HEK293T (cell line): Measurements from ENCODE around the gene GSTP1.

Experiments
- ARNT ChIP-seq: fragments of 450-650 bp; IDR thresholded peaks from 2 replicates; pipeline ENCODE4 v1.6.1; 2017; ENCODE audit warnings: mild to moderate bottlenecking
- BHLHE40 ChIP-seq: fragments of 450-650 bp; IDR thresholded peaks from 2 replicates; pipeline ENCODE4 v1.6.1; 2016; ENCODE audit warnings: mild to moderate bottlenecking, moderate library complexity, borderline replicate concordance
- CTBP1 ChIP-seq: fragments of 450-650 bp; IDR thresholded peaks from 2 replicates; pipeline ENCODE4 v1.6.1; 2016; ENCODE audit warnings: borderline replicate concordance
- ELF4 ChIP-seq: fragments of 450-650 bp; IDR thresholded peaks from 2 replicates; pipeline ENCODE4 v1.6.1; 2017; ENCODE audit warnings: antibody characterized with exemption
- FOXA1 ChIP-seq: fragments of 450-650 bp; IDR thresholded peaks from 2 replicates; pipeline ENCODE4 v1.6.1; 2016; ENCODE audit warnings: mild to moderate bottlenecking
- FOXK2 ChIP-seq: fragments of 450-650 bp; IDR thresholded peaks from 2 replicates; pipeline ENCODE4 v1.6.1; 2016; ENCODE audit warnings: mild to moderate bottlenecking
- FOXM1 ChIP-seq: fragments of 450-650 bp; IDR thresholded peaks from 2 replicates; pipeline ENCODE4 v1.6.1; 2017; ENCODE audit warnings: mild to moderate bottlenecking, borderline replicate concordance
- L3MBTL2 ChIP-seq: fragments of 450-650 bp; conservative IDR thresholded peaks from 2 replicates; pipeline ENCODE4 v1.6.1; 2016; ENCODE audit warnings: mild to moderate bottlenecking
- NFRKB ChIP-seq: fragments of 450-650 bp; IDR thresholded peaks from 2 replicates; pipeline ENCODE4 v1.6.1; 2016; ENCODE audit warnings: mild to moderate bottlenecking, moderate library complexity
- PKNOX1 ChIP-seq: fragments of 450-650 bp; IDR thresholded peaks from 2 replicates; pipeline ENCODE4 v1.6.1; 2016
- SP1 ChIP-seq: fragments of 450-650 bp; IDR thresholded peaks from 2 replicates; pipeline ENCODE4 v1.6.1; 2017
- SUZ12 ChIP-seq: fragments of 450-650 bp; IDR thresholded peaks from 2 replicates; pipeline ENCODE4 v1.6.1; 2016; ENCODE audit warnings: mild to moderate bottlenecking

DNA sequence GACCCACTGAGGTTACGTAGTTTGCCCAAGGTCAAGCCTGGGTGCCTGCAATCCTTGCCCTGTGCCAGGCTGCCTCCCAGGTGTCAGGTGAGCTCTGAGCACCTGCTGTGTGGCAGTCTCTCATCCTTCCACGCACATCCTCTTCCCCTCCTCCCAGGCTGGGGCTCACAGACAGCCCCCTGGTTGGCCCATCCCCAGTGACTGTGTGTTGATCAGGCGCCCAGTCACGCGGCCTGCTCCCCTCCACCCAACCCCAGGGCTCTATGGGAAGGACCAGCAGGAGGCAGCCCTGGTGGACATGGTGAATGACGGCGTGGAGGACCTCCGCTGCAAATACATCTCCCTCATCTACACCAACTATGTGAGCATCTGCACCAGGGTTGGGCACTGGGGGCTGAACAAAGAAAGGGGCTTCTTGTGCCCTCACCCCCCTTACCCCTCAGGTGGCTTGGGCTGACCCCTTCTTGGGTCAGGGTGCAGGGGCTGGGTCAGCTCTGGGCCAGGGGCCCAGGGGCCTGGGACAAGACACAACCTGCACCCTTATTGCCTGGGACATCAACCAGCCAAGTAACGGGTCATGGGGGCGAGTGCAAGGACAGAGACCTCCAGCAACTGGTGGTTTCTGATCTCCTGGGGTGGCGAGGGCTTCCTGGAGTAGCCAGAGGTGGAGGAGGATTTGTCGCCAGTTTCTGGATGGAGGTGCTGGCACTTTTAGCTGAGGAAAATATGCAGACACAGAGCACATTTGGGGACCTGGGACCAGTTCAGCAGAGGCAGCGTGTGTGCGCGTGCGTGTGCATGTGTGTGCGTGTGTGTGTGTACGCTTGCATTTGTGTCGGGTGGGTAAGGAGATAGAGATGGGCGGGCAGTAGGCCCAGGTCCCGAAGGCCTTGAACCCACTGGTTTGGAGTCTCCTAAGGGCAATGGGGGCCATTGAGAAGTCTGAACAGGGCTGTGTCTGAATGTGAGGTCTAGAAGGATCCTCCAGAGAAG lies 1.6 kb downstream of the GSTP1 start:
- TF ChIP-seq SUZ12 (no peak), NFRKB (no peak), ARNT (no peak), FOXM1 (no peak), PKNOX1 (no peak), FOXK2 (no peak), ELF4 (no peak), SP1 (no peak), BHLHE40 (no peak), FOXA1 (no peak), L3MBTL2 (no peak), CTBP1 (no peak)
